ENCODE measurements around the gene STK32A. TPM values are rescaled to one million over a fixed set of nuclear protein-coding genes. Genes with fewer than 3 reads are reported as not detected.

Gene STK32A
- total RNA-seq, 4 donors from 2014 or later, result 2.5 to 15.3 (median 9.4) TPM

GRCh38 chr5:147307170-147307569, 72.3 kb downstream of the STK32A start:
- peaks cover 31 to 32% of the 10 kb centered on the region in 2 donors for H3K4me1 ChIP-seq
- DNase-seq, result no peak
- H3K9me3 ChIP-seq, result no peaks in the 10 kb centered on the region
- H3K27me3 ChIP-seq, result no peaks in the 10 kb centered on the region
- intact Hi-C loops (cut with DNase I), result no loop called here
- no peak overlapping the region for H3K4me3 ChIP-seq (replicated peaks in 1 of 3)
- WGBS, 2 donors, result 87 to 89% methylated on average over 4 of the region's 4 CpGs
- TF ChIP-seq POLR2A (IDR thresholded peaks at IDR 0.05), result no peak
- no peak for TF ChIP-seq CTCF (IDR thresholded peaks at IDR 0.05)
- H3K36me3 ChIP-seq, result no peaks in the 10 kb centered on the region
- H3K27ac ChIP-seq, result no peak overlapping the region

GRCh38 chr5:147309621-147310020, 74.8 kb downstream of the STK32A start:
- no peak for TF ChIP-seq POLR2A (IDR thresholded peaks at IDR 0.05)
- TF ChIP-seq CTCF (IDR thresholded peaks at IDR 0.05), result no peak
- intact Hi-C loops (cut with DNase I), result no loop called here

GRCh38 chr5:147310059-147310704, 75.4 kb downstream of the STK32A start:
- Histone ChIP-seq H3K9me3 (no peaks in the 10 kb centered on the region), H3K4me3 (replicated peaks in 1 of 3) (no peak overlapping the region), H3K4me1 (peaks cover 16% of the 10 kb centered on the region in 2 donors), H3K27me3 (no peaks in the 10 kb centered on the region), H3K36me3 (no peaks in the 10 kb centered on the region), H3K27ac (peak overlapping the region; percentile 20 to 69 (median 36))
- 50 to 63% methylated on average over 10 of the region's 10 CpGs for WGBS, 2 donors
- TF ChIP-seq POLR2A (IDR thresholded peaks at IDR 0.05) (no peak), CTCF (IDR thresholded peaks at IDR 0.05) (no peak)
- intact Hi-C loops (cut with DNase I), result no loop called here
- DNase-seq, result peak; percentile 80 to 89

More at GRCh38 chr5:147309621-147310020, 74.8 kb downstream of the STK32A start:
- WGBS, 2 donors, result 60 to 64% methylated on average over 4 of the region's 4 CpGs
- Histone ChIP-seq H3K27me3 (no peaks in the 10 kb centered on the region), H3K4me1 (peaks cover 17 to 18% of the 10 kb centered on the region in 2 donors), H3K9me3 (no peaks in the 10 kb centered on the region), H3K27ac (peak overlapping the region in 1 of 3 donors; percentile 69), H3K4me3 (replicated peaks in 1 of 3) (no peak overlapping the region), H3K36me3 (no peaks in the 10 kb centered on the region)
- DNase-seq, result no peak

- no peak overlapping the region for H3K27ac ChIP-seq
- intact Hi-C loops (cut with DNase I), result no loop called here
- TF ChIP-seq CTCF (IDR thresholded peaks at IDR 0.05), result no peak
- no peak for TF ChIP-seq POLR2A (IDR thresholded peaks at IDR 0.05)
These were observed 83.3 kb downstream of the STK32A start for GRCh38 chr5:147317978-147318684.

GRCh38 chr5:147321569-147321968, 86.7 kb downstream of the STK32A start:
- H3K4me3 ChIP-seq (replicated peaks in 1 of 3), result no peak overlapping the region
- H3K27me3 ChIP-seq, result no peaks in the 10 kb centered on the region
- TF ChIP-seq CTCF (IDR thresholded peaks at IDR 0.05) (no peak), POLR2A (IDR thresholded peaks at IDR 0.05) (no peak)
- no peaks in the 10 kb centered on the region for H3K36me3 ChIP-seq
- no peak overlapping the region for H3K27ac ChIP-seq
- H3K9me3 ChIP-seq, result no peaks in the 10 kb centered on the region
- DNase-seq, result no peak
- 91 to 95% methylated on average over 1 of the region's 1 CpG for WGBS, 2 donors
- H3K4me1 ChIP-seq, result no peaks in the 10 kb centered on the region
- intact Hi-C loops (cut with DNase I), result no loop called here

More at GRCh38 chr5:147317978-147318684, 83.3 kb downstream of the STK32A start:
- Histone ChIP-seq H3K36me3 (no peaks in the 10 kb centered on the region), H3K4me1 (no peaks in the 10 kb centered on the region), H3K9me3 (no peaks in the 10 kb centered on the region), H3K27me3 (no peaks in the 10 kb centered on the region), H3K4me3 (replicated peaks in 1 of 3) (no peak overlapping the region)
- WGBS, 2 donors, result 93 to 95% methylated on average over 7 of the region's 7 CpGs
- DNase-seq, result no peak

All from thyroid gland (tissue), 4 donors.